GM19043 (cell line): ENCODE measurements around the gene CD55.

ENCODE experiments used
- ATAC-seq: cut with Tn5 transposase; IDR thresholded peaks from one replicate; pipeline ENCODE4 v1.9.1; 2021; ENCODE audit warnings: low read depth; ENCODE audit not compliant: unreplicated experiment

CD55 gene

GRCh38 chr1:207328004-207328403 lies 6.5 kb downstream of the CD55 start:
- no peak for ATAC-seq

DNA sequence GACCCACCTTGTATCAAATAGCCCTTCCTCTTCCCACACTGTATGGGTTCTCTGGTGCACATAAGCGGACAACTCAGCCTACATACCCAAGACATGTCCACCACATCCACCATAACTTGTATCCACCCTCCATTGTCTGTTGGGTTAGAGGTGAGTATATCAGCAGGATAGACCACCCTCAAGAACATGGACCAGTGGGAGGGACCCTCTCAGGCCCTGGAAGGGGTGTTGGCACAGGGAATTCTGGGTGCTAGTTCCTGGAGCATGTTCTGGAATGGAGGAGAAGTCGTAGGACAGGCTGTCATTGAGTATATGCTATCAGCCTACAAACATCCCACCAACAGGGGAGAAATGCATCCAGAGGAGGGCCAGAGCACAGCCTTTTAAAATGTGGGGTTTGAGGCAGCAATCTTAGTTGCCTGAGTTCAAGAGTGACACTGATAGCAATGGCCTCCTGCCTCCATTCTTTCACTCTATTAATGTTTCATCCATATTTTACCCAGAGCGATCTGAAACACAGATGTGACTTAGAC lies 7.5 kb downstream of the CD55 start:
- no peak for ATAC-seq

DNA sequence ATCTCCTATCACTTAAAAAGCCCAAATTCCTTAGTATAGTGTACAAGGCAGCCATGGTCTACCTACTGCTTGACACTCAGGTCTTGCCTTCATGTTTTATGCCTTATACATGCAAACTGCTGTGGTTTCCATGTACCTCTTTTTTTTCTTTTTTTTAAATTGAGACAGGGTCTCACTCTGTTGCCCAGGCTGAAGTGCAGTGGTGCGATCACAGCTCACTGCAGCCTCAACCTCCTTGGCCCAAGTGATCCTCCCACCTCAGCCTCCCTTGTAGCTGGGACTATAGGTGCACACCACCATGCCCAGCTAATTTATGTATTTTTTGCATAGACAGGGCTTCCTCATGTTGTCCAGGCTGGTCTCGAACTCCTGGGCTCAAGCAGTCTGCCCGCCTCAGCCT lies 8.0 kb downstream of the CD55 start:
- ATAC-seq: no peak

- no peak for ATAC-seq
Observed at GRCh38 chr1:207330011-207330710, 8.7 kb downstream of the CD55 start.

DNA sequence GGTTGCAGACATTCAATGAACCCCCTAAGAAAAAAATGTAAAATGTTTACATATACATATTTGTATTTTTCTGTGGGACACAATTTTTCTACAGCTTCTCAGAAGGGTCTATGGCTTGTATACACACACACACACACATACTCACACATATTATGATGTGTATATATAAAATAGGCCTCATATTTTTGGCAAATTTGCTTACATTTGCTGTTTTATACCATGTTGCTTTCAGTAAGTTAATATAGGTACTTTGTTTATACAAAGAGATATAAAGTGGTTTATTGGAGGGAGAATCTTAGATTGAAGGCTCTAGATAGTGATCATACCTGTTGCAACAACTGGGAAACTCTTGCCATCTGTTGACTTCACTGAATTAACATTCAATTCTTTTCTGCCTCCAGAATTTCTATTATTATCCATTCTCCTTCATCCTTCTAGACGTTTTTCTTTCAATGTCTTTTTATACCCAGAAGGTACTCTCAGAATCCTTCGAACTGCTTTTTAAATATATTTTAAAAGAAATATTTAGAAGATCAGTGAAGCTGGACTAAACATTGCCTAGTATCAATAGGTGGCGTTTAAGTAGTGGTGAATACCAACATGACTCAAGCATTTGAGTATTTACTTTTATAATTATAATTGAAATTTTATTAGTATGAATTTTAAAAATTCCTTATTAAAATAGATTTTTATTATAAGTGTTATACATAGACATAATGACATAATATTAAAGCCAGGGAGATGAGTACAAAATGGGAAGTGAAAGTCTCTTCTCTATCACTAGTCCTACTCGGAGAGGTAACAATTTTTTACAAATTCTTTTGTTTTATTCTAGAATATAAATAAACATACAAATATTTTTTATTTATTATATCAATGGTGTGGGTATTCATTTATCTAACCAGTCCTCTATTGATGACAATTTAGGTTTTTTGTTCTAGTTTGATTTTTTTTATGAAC lies 10.2 kb downstream of the CD55 start:
- no peak for ATAC-seq

GRCh38 chr1:207333009-207333600 lies 11.6 kb downstream of the CD55 start:
- ATAC-seq: no peak

- no peak for ATAC-seq
Observed at GRCh38 chr1:207333620-207334019, 12.1 kb downstream of the CD55 start.

DNA sequence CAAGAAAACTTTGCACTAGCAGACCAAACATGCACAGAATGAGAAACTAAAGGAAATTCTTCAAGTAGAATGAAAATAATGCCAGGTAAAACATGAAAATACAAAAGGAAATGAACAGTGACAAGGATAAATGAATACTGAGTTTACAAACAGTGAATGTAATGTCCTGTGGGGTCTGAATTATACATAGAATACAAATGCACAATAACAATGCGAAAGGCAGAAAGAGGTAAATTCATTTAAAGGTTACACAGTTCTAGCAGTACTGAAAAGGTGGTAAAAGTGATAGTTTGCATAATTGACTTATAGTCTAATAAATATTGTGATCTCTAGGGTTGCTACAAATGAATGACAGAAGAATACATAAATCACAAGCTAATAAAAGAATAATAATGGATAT lies 12.9 kb downstream of the CD55 start:
- no peak for ATAC-seq

DNA sequence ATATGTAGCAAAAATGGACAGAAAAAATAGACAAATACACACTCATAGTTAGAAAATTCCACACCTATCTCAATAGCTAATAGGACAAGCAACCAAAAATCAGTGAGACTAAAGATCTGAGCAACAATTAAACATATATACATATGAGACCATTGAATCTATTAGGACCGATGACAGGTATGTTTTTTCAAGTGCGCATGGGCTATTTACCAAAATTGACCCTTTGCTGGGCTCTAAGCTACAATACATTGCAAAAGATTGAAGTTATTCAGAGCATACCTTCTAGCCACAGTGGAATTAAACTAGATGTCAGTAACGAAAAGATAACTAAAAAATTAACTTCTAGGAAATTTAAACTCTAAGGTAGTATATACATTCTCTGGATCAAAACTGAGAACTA lies 13.7 kb downstream of the CD55 start:
- ATAC-seq: no peak

DNA sequence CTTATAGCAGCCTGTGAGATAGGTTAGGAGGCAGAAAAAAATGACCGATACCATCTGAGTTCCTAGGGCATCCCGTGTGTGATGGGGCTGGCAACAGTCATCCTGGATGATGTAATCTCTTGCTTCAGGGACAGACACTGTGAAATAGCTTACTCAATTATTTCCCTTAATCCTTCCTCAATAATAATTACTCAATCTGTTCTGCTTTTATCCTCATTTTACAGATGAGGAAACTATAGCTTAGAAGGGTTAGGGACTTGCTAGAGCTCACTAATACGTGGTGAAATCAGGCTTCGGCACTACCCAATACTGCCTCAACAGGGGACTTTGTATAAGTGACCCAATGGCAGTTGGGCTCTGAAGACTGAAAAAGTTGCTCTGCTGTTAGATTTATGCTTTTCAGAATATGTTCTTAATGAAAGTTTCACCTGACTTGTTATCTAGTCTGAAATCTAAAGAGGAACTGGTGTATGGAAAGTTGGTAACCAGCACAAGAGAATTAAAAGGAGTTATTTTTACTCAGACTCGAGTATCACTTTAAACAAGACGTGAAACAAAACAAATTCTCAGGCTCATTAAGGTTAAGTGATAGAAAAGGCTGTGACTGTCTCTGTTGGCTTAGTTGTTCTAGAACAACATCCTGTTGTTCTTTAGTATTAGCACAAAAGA lies 14.4 kb downstream of the CD55 start:
- peak; percentile 55 for ATAC-seq

DNA sequence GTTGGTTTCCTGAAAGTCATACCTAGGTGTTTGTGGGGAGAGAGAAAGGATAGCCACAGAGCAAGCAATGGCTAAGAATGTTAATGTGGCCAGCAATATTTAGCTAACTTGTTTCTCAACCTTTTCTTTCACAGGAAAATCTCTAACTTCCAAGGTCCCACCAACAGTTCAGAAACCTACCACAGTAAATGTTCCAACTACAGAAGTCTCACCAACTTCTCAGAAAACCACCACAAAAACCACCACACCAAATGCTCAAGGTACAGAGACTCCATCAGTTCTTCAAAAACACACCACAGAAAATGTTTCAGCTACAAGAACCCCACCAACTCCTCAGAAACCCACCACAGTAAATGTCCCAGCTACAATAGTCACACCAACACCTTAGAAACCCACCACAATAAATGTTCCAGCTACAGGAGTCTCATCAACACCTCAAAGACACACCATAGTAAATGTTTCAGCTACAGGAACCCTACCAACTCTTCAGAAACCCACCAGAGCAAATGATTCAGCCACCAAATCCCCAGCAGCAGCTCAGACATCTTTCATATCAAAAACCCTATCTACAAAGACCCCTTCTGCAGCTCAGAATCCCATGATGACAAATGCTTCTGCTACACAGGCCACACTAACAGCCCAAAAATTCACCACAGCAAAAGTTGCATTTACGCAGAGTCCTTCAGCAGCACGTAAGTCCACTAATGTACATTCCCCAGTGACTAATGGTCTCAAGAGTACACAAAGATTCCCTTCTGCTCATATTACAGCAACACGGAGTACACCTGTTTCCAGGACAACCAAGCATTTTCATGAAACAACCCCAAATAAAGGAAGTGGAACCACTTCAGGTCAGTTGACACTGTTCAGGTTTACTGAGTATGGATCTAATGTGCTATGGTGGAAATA lies 15.3 kb downstream of the CD55 start:
- peak; percentile 80 for ATAC-seq

GRCh38 chr1:207342332-207342731 lies 20.9 kb downstream of the CD55 start:
- ATAC-seq: no peak

DNA sequence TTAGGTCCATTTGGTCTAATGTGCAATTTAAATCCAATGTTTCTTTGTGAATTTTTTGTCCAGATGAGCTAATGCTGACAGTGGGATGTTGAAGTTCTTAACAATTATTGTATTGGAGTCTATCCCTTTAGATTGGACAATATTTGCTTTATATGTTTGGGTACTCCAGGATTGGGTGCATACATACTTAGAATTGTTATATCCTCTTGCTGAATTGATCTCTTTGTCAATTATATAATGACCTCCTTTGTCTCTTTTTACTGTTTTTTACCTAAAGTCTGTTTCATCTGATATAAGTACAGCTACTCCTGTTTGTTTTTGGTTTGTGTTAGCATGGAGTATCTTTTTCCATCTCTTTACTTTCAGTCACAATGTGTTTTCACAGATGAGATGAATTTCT lies 22.2 kb downstream of the CD55 start:
- no peak for ATAC-seq

DNA sequence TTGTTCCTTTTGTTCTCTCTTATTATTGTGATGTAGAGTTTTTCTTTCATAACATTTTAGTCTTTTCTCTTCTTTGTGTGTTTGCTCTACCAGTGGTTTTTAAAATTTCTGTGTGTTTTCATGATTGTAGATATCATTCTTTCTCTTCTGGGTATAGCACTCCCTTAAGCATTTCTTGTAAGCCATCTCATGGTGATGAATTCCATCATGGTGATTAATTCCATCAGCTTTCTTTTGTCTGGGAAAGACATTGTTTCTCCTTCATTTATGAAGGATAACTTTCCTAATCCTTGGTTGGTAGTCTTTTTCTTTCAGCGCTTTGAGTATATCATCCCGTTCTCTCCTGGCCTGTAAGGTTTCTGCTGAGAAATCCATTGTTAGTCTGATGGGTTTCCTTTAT lies 22.7 kb downstream of the CD55 start:
- ATAC-seq: no peak

GRCh38 chr1:207345644-207346477 lies 24.4 kb downstream of the CD55 start:
- ATAC-seq: no peak

- no peak for ATAC-seq
Observed at GRCh38 chr1:207346513-207346912, 25.0 kb downstream of the CD55 start.

GRCh38 chr1:207349979-207350378 lies 28.5 kb downstream of the CD55 start:
- no peak for ATAC-seq

DNA sequence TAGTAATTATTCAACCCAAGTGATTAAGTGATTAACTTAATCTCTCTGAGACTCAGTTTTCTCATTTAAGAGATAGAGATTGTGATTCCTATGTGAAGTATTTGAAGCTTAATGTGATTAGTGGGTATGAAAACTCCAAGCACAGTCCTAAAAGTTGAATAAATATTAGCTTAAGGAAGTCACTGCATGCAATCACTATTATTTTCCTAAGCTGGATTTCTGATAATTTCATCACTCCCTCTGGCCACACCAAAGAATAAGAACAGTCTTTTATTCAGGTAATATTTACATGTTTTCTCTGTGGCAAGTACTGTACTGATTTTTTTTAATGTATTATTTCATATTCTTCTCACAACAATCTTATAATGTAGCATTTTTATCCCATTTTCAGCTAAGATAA lies 31.1 kb downstream of the CD55 start:
- no peak for ATAC-seq

GRCh38 chr1:207355060-207355459 lies 33.6 kb downstream of the CD55 start:
- ATAC-seq: peak; percentile 66
